Measurements from ENCODE around the gene HSD17B10.
A peak's percentile ranks its signal among the peaks of the same experiment; 100 is the strongest.
"Not testable (repeated sequence)": the region's sequence is repeated elsewhere in the genome, so short reads cannot be mapped to it uniquely, and the experiment has no call there.

The HSD17B10 gene

GRCh38 chrX:53435997-53436396 is 1.8 kb upstream of the HSD17B10 start:
- no peak overlapping the region for H3K9ac ChIP-seq (ENCODE audit: low read length)
- no peak overlapping the region for H3K27ac ChIP-seq (ENCODE audit: low read depth, low read length)
- peaks cover 4 to 21% of the 10 kb centered on the region in 2 donors for H3K27me3 ChIP-seq (ENCODE audit: control insufficient read depth in 1 of 2, insufficient read depth in 2 of 2, low read length in 2 of 2)
- H3K36me3 ChIP-seq (ENCODE audit: insufficient read depth, low read length) = no peaks in the 10 kb centered on the region
- H3K4me1 ChIP-seq (ENCODE audit: insufficient read depth, low read length) = peaks cover 4% of the 10 kb centered on the region
- no peaks in the 10 kb centered on the region for H3K9me3 ChIP-seq (ENCODE audit: low read length)
- H3K4me3 ChIP-seq (ENCODE audit: low read depth in 1 of 2, low read length in 2 of 2) = no peak overlapping the region

GRCh38 chrX:53430231-53430630 is 3.9 kb downstream of the HSD17B10 start:
- no peak overlapping the region for H3K27ac ChIP-seq (ENCODE audit: low read depth, low read length)
- no peak overlapping the region for H3K4me3 ChIP-seq (ENCODE audit: low read depth in 1 of 2, low read length in 2 of 2)
- H3K9me3 ChIP-seq (ENCODE audit: low read length) = no peaks in the 10 kb centered on the region
- H3K4me1 ChIP-seq (ENCODE audit: insufficient read depth, low read length) = peaks cover 4% of the 10 kb centered on the region
- H3K9ac ChIP-seq (ENCODE audit: low read length) = no peak overlapping the region
- peaks cover 0 to 9% of the 10 kb centered on the region in 2 donors for H3K27me3 ChIP-seq (ENCODE audit: control insufficient read depth in 1 of 2, insufficient read depth in 2 of 2, low read length in 2 of 2)
- H3K36me3 ChIP-seq (ENCODE audit: insufficient read depth, low read length) = no peaks in the 10 kb centered on the region

- H3K27ac ChIP-seq (ENCODE audit: low read depth, low read length) = no peak overlapping the region
- no peaks in the 10 kb centered on the region for H3K36me3 ChIP-seq (ENCODE audit: insufficient read depth, low read length)
- peaks cover 0 to 9% of the 10 kb centered on the region in 2 donors for H3K27me3 ChIP-seq (ENCODE audit: control insufficient read depth in 1 of 2, insufficient read depth in 2 of 2, low read length in 2 of 2)
- no peak overlapping the region for H3K4me3 ChIP-seq (ENCODE audit: low read depth in 1 of 2, low read length in 2 of 2)
- no peak overlapping the region for H3K9ac ChIP-seq (ENCODE audit: low read length)
- no peaks in the 10 kb centered on the region for H3K9me3 ChIP-seq (ENCODE audit: low read length)
- peaks cover 3% of the 10 kb centered on the region for H3K4me1 ChIP-seq (ENCODE audit: insufficient read depth, low read length)
These were observed 4.4 kb downstream of the HSD17B10 start for GRCh38 chrX:53429755-53430154.

- Histone ChIP-seq H3K4me1 (ENCODE audit: insufficient read depth, low read length) (peaks cover 13% of the 10 kb centered on the region), H3K36me3 (ENCODE audit: insufficient read depth, low read length) (no peaks in the 10 kb centered on the region), H3K4me3 (ENCODE audit: low read depth in 1 of 2, low read length in 2 of 2) (peak within 1 kb of the TSS; percentile 76 to 90), H3K27me3 (ENCODE audit: control insufficient read depth in 1 of 2, insufficient read depth in 2 of 2, low read length in 2 of 2) (no peaks in the 10 kb centered on the region), H3K27ac (ENCODE audit: low read depth, low read length) (peak within 1 kb of the TSS; percentile 97), H3K9me3 (ENCODE audit: low read length) (no peaks in the 10 kb centered on the region), H3K9ac (ENCODE audit: low read length) (peak within 1 kb of the TSS; percentile 53)
These were observed 11.3 kb downstream of the HSD17B10 start, which contains the start of gene RIBC1 for GRCh38 chrX:53422861-53423306. Gene RIBC1 (plus strand): TSS chrX:53422873. CDS start chrX:53426277, 3,404 bp downstream.

GRCh38 chrX:53422086-53422860 is 11.9 kb downstream of the HSD17B10 start, which contains the start of gene SMC1A:
Gene SMC1A (minus strand): TSS chrX:53422654. CDS start chrX:53422600, 54 bp downstream.
- H3K27ac ChIP-seq (ENCODE audit: low read depth, low read length) = peak within 1 kb of the TSS; percentile 97
- peak within 1 kb of the TSS; percentile 76 to 90 for H3K4me3 ChIP-seq (ENCODE audit: low read depth in 1 of 2, low read length in 2 of 2)
- peak within 1 kb of the TSS; percentile 53 for H3K9ac ChIP-seq (ENCODE audit: low read length)
- H3K27me3 ChIP-seq (ENCODE audit: control insufficient read depth in 1 of 2, insufficient read depth in 2 of 2, low read length in 2 of 2) = no peaks in the 10 kb centered on the region
- H3K36me3 ChIP-seq (ENCODE audit: insufficient read depth, low read length) = no peaks in the 10 kb centered on the region
- H3K4me1 ChIP-seq (ENCODE audit: insufficient read depth, low read length) = peaks cover 13% of the 10 kb centered on the region
- H3K9me3 ChIP-seq (ENCODE audit: low read length) = no peaks in the 10 kb centered on the region

GRCh38 chrX:53421772-53422085 is 12.4 kb downstream of the HSD17B10 start:
- Histone ChIP-seq H3K9me3 (ENCODE audit: low read length) (no peaks in the 10 kb centered on the region), H3K4me3 (ENCODE audit: low read depth in 1 of 2, low read length in 2 of 2) (peak overlapping the region; percentile 76 to 90), H3K4me1 (ENCODE audit: insufficient read depth, low read length) (peaks cover 13% of the 10 kb centered on the region), H3K27ac (ENCODE audit: low read depth, low read length) (peak overlapping the region; percentile 97), H3K9ac (ENCODE audit: low read length) (peak overlapping the region; percentile 32), H3K27me3 (ENCODE audit: control insufficient read depth in 1 of 2, insufficient read depth in 2 of 2, low read length in 2 of 2) (no peaks in the 10 kb centered on the region), H3K36me3 (ENCODE audit: insufficient read depth, low read length) (no peaks in the 10 kb centered on the region)

GRCh38 chrX:53421125-53421524 is 13.0 kb downstream of the HSD17B10 start:
- Histone ChIP-seq H3K4me3 (ENCODE audit: low read depth in 1 of 2, low read length in 2 of 2) (peak overlapping the region in 1 of 2 donors; percentile 90), H3K9ac (ENCODE audit: low read length) (peak overlapping the region; percentile 32), H3K27ac (ENCODE audit: low read depth, low read length) (no peak overlapping the region)

GRCh38 chrX:53420351-53420750 is 13.8 kb downstream of the HSD17B10 start:
- peaks cover 13% of the 10 kb centered on the region for H3K4me1 ChIP-seq (ENCODE audit: insufficient read depth, low read length)
- H3K9ac ChIP-seq (ENCODE audit: low read length); H3K36me3 ChIP-seq (ENCODE audit: insufficient read depth, low read length); H3K9me3 ChIP-seq (ENCODE audit: low read length); H3K4me3 ChIP-seq (ENCODE audit: low read depth in 1 of 2, low read length in 2 of 2); H3K27ac ChIP-seq (ENCODE audit: low read depth, low read length); H3K27me3 ChIP-seq (ENCODE audit: control insufficient read depth in 1 of 2, insufficient read depth in 2 of 2, low read length in 2 of 2): not testable (repeated sequence)

More at GRCh38 chrX:53421125-53421524, 13.0 kb downstream of the HSD17B10 start:
- Histone ChIP-seq H3K4me1 (ENCODE audit: insufficient read depth, low read length) (peaks cover 13% of the 10 kb centered on the region), H3K9me3 (ENCODE audit: low read length) (no peaks in the 10 kb centered on the region), H3K27me3 (ENCODE audit: control insufficient read depth in 1 of 2, insufficient read depth in 2 of 2, low read length in 2 of 2) (no peaks in the 10 kb centered on the region), H3K36me3 (ENCODE audit: insufficient read depth, low read length) (no peaks in the 10 kb centered on the region)

GRCh38 chrX:53412446-53412845 is 21.7 kb downstream of the HSD17B10 start:
- no peaks in the 10 kb centered on the region for H3K9me3 ChIP-seq (ENCODE audit: low read length)
- peaks cover 61% of the 10 kb centered on the region for H3K36me3 ChIP-seq (ENCODE audit: insufficient read depth, low read length)
- no peak overlapping the region for H3K9ac ChIP-seq (ENCODE audit: low read length)
- H3K4me1 ChIP-seq (ENCODE audit: insufficient read depth, low read length) = no peaks in the 10 kb centered on the region
- H3K4me3 ChIP-seq (ENCODE audit: low read depth in 1 of 2, low read length in 2 of 2) = no peak overlapping the region
- H3K27ac ChIP-seq (ENCODE audit: low read depth, low read length) = no peak overlapping the region
- H3K27me3 ChIP-seq (ENCODE audit: control insufficient read depth in 1 of 2, insufficient read depth in 2 of 2, low read length in 2 of 2) = no peaks in the 10 kb centered on the region

GRCh38 chrX:53403535-53403934 is 30.6 kb downstream of the HSD17B10 start:
- H3K9me3 ChIP-seq (ENCODE audit: low read length) = no peaks in the 10 kb centered on the region
- no peaks in the 10 kb centered on the region for H3K4me1 ChIP-seq (ENCODE audit: insufficient read depth, low read length)
- H3K4me3 ChIP-seq (ENCODE audit: low read depth in 1 of 2, low read length in 2 of 2) = no peak overlapping the region
- H3K27ac ChIP-seq (ENCODE audit: low read depth, low read length) = no peak overlapping the region
- peaks cover 59% of the 10 kb centered on the region for H3K36me3 ChIP-seq (ENCODE audit: insufficient read depth, low read length)
- no peaks in the 10 kb centered on the region for H3K27me3 ChIP-seq (ENCODE audit: control insufficient read depth in 1 of 2, insufficient read depth in 2 of 2, low read length in 2 of 2)
- H3K9ac ChIP-seq (ENCODE audit: low read length) = no peak overlapping the region

GRCh38 chrX:53398216-53398615 is 36.0 kb downstream of the HSD17B10 start:
- Histone ChIP-seq H3K9ac (ENCODE audit: low read length) (no peak overlapping the region), H3K4me3 (ENCODE audit: low read depth in 1 of 2, low read length in 2 of 2) (no peak overlapping the region), H3K9me3 (ENCODE audit: low read length) (no peaks in the 10 kb centered on the region), H3K27ac (ENCODE audit: low read depth, low read length) (no peak overlapping the region), H3K27me3 (ENCODE audit: control insufficient read depth in 1 of 2, insufficient read depth in 2 of 2, low read length in 2 of 2) (no peaks in the 10 kb centered on the region), H3K4me1 (ENCODE audit: insufficient read depth, low read length) (no peaks in the 10 kb centered on the region), H3K36me3 (ENCODE audit: insufficient read depth, low read length) (peaks cover 33% of the 10 kb centered on the region)

All from muscle layer of colon (tissue), 2 donors.